GM12865 (cell line): ENCODE data around the gene CDH9.

ENCODE experiments used
- DNase-seq: peaks from one replicate; pipeline ENCODE4 v3.0.0; 2010; ENCODE audit warnings: low read depth
- H3K4me3 ChIP-seq: 2 replicates; pipeline ENCODE4 v1.5.1; 2011; ENCODE audit warnings: mild to moderate bottlenecking, low read depth, low read length, control low read depth
- CTCF ChIP-seq: IDR thresholded peaks from 2 replicates; pipeline ENCODE4 v1.5.1; 2011; ENCODE audit warnings: low read length, control low read depth, low read depth, inconsistent platforms; ENCODE audit not compliant: insufficient read depth; ENCODE audit errors: missing control alignments

The CDH9 gene

GRCh38 chr5:26883375-26883774, 155.0 kb downstream of the CDH9 start:
- no peak for DNase-seq
- H3K4me3 ChIP-seq = no peak overlapping the region
- no peak for TF ChIP-seq CTCF

GRCh38 chr5:26881901-26882300, 156.5 kb downstream of the CDH9 start:
- DNase-seq = no peak
- TF ChIP-seq CTCF = no peak

GRCh38 chr5:26877154-26877553, 161.2 kb downstream of the CDH9 start:
- no peak for TF ChIP-seq CTCF
- no peak overlapping the region for H3K4me3 ChIP-seq
- no peak for DNase-seq

More at GRCh38 chr5:26881901-26882300, 156.5 kb downstream of the CDH9 start:
- H3K4me3 ChIP-seq = no peak overlapping the region

GRCh38 chr5:26872337-26872736, 166.0 kb downstream of the CDH9 start:
- H3K4me3 ChIP-seq = no peak overlapping the region
- DNase-seq = no peak
- TF ChIP-seq CTCF = no peak

GRCh38 chr5:26869781-26870180, 168.6 kb downstream of the CDH9 start:
- no peak overlapping the region for H3K4me3 ChIP-seq
- TF ChIP-seq CTCF = no peak
- no peak for DNase-seq

- TF ChIP-seq CTCF = no peak
- no peak overlapping the region for H3K4me3 ChIP-seq
Observed at GRCh38 chr5:26868504-26868903, 169.9 kb downstream of the CDH9 start.

GRCh38 chr5:26864061-26864460, 174.3 kb downstream of the CDH9 start:
- DNase-seq = no peak
- no peak overlapping the region for H3K4me3 ChIP-seq
- no peak for TF ChIP-seq CTCF

More at GRCh38 chr5:26868504-26868903, 169.9 kb downstream of the CDH9 start:
- DNase-seq = no peak
